Islet of Langerhans (tissue), 1 donor: ENCODE data around the gene IMPA2.
"Not testable (repeated sequence)": the region's sequence is repeated elsewhere in the genome, so short reads cannot be mapped to it uniquely, and the experiment has no call there.

Experiments used
- FAIRE-seq: peaks from one replicate; lab custom pipeline; 2011; peaks lifted over from hg19 to GRCh38; lab: Jason Lieb, UNC

Gene IMPA2

GRCh38 chr18:12052866-12053265 is 71.6 kb downstream of the IMPA2 start:
- FAIRE-seq, result no peak

- no peak for FAIRE-seq
Measured at GRCh38 chr18:12053289-12053688, 72.0 kb downstream of the IMPA2 start.

- no peak for FAIRE-seq
Measured at GRCh38 chr18:12056034-12056883, 75.0 kb downstream of the IMPA2 start.

GRCh38 chr18:12056884-12057402 is 75.6 kb downstream of the IMPA2 start:
- no peak for FAIRE-seq

GRCh38 chr18:12057419-12058039 is 76.2 kb downstream of the IMPA2 start:
- no peak for FAIRE-seq

- no peak for FAIRE-seq
Measured at GRCh38 chr18:12059334-12060181, 78.3 kb downstream of the IMPA2 start.

GRCh38 chr18:12060182-12060870 is 79.0 kb downstream of the IMPA2 start:
- FAIRE-seq, result no peak

- FAIRE-seq, result no peak
Measured at GRCh38 chr18:12061685-12062084, 80.4 kb downstream of the IMPA2 start.

GRCh38 chr18:12062974-12063373 is 81.7 kb downstream of the IMPA2 start:
- FAIRE-seq, result no peak

- no peak for FAIRE-seq
Measured at GRCh38 chr18:12064086-12064763, 82.9 kb downstream of the IMPA2 start.

GRCh38 chr18:12065397-12065796 is 84.1 kb downstream of the IMPA2 start:
- FAIRE-seq, result no peak

GRCh38 chr18:12066910-12067511 is 85.7 kb downstream of the IMPA2 start:
- FAIRE-seq, result no peak

- no peak for FAIRE-seq
Measured at GRCh38 chr18:12067671-12068070, 86.4 kb downstream of the IMPA2 start.

GRCh38 chr18:12068316-12068949 is 87.1 kb downstream of the IMPA2 start:
- FAIRE-seq, result not testable (repeated sequence)

- no peak for FAIRE-seq
Measured at GRCh38 chr18:12068950-12069320, 87.6 kb downstream of the IMPA2 start.

GRCh38 chr18:12071066-12071465 is 89.8 kb downstream of the IMPA2 start:
- FAIRE-seq, result not testable (repeated sequence)

GRCh38 chr18:12072996-12073395 is 91.7 kb downstream of the IMPA2 start:
- no peak for FAIRE-seq

- FAIRE-seq, result no peak
Measured at GRCh38 chr18:12074736-12075135, 93.4 kb downstream of the IMPA2 start.

- FAIRE-seq, result no peak
Measured at GRCh38 chr18:12076424-12077140, 95.3 kb downstream of the IMPA2 start.

- not testable (repeated sequence) for FAIRE-seq
Measured at GRCh38 chr18:12077994-12078393, 96.7 kb downstream of the IMPA2 start.
